ENCODE measurements around the gene SMIM41. TPM values are rescaled to one million over a fixed set of nuclear protein-coding genes. Genes with fewer than 3 reads are reported as not detected.

Gene SMIM41
- total RNA-seq, result not detected

DNA sequence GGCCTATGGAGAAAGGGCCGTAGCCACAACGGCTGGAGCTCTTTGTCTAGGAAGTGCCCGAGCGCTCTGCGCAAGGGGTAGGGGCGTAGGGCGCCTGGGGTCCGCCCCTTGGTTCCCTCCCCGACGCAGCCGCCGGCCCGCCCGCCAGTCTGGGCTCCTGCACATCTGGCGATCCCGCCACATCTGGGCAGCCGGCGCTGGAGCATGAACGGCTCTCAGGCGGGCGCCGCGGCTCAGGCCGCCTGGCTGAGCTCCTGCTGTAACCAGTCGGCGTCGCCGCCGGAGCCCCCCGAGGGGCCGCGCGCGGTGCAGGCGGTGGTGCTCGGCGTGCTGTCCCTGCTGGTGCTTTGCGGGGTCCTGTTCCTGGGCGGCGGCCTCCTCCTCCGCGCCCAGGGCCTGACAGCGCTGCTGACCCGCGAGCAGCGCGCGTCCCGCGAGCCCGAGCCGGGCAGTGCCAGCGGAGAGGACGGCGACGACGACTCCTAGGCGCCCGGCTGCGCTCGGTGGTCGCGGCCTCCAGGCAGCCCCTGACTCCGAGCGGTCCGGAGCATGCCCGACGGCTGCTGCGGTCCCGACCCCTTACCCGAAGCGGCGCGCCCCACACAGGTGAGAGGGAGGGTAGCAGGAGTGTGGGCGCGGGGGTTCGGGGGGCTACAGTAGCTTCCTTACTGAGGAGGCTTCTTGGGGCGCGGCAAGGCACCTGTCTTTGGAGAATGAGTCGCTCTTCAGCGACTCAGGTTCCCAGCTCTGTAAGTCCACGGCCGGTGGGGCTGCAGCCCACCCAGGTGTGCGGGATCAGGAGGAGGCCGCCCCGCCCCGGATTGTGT lies at the start of gene SMIM41:
TSS of gene SMIM41 (plus strand) at position 129 of the 827 bp plus-strand sequence. CDS start at position 205, 76 bp downstream.
- ChIA-PET CTCF (interaction anchor here (3.1 to 4.1 kb wide), 2 partner anchors 11 to 54 kb away, joined by 15 to 25 read pairs; partner anchors contain the start of gene ATG101), POLR2A (no interaction called here)
- H3K36me3 Mint-ChIP-seq (ENCODE audit: low read depth), result peaks cover 10% of the 10 kb centered on the region
- no peak for DNase-seq
- H3K27me3 Mint-ChIP-seq, result no peaks in the 10 kb centered on the region
- H3K27ac Mint-ChIP-seq, result peak within 1 kb of the TSS; percentile 14
- peaks cover 16% of the 10 kb centered on the region for H3K4me1 Mint-ChIP-seq
- no peaks in the 10 kb centered on the region for H3K9me3 Mint-ChIP-seq
- H3K4me3 Mint-ChIP-seq, result no peak within 1 kb of the TSS

DNA sequence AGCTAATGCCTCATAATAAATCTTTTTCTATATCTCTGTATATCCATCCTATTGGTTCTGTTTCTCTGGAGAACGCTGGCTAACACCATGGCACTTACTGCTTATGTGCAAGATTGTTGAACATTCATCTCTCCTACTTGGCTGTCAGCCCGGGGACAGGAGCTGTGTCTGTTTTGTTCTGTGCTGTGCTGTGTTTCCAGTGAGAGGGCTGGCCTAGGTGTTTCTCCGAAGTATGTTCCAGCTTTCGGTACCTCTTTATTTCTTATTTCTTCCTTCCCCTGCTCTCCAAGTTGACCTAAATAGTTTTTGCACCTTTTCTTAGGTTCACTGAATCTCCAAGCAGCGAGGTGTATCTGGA lies 47.1 kb upstream of the SMIM41 start:
- no peak for DNase-seq
- peak overlapping the region; percentile 48 for H3K4me3 Mint-ChIP-seq
- CTCF ChIA-PET, result interaction anchor here (0.6 to 12.4 kb wide), 13 partner anchors 8 to 293 kb away, joined by 3 to 206 read pairs (median 4); partner anchors contain the start of genes ATG101 and NR4A1
- POLR2A ChIA-PET, result interaction anchor here (0.7 kb wide), 1 partner anchor 20 kb away, joined by 3 read pairs; no protein-coding TSS in a partner anchor
- no peaks in the 10 kb centered on the region for H3K36me3 Mint-ChIP-seq (ENCODE audit: low read depth)
- no peaks in the 10 kb centered on the region for H3K9me3 Mint-ChIP-seq
- peaks cover 32% of the 10 kb centered on the region for H3K4me1 Mint-ChIP-seq
- H3K27ac Mint-ChIP-seq, result no peak overlapping the region
- H3K27me3 Mint-ChIP-seq, result peaks cover 29% of the 10 kb centered on the region

GRCh38 chr12:52032804-52033445 lies 46.6 kb upstream of the SMIM41 start:
- ChIA-PET POLR2A (interaction anchor here (0.7 kb wide), 1 partner anchor 21 kb away, joined by 3 read pairs; no protein-coding TSS in a partner anchor), CTCF (interaction anchor here (0.6 to 12.4 kb wide), 12 partner anchors 7 to 292 kb away, joined by 3 to 206 read pairs (median 4); partner anchors contain the start of genes ATG101 and NR4A1)
- peak; percentile 93 for DNase-seq
- peak overlapping the region; percentile 58 for H3K4me3 Mint-ChIP-seq
- peaks cover 32% of the 10 kb centered on the region for H3K4me1 Mint-ChIP-seq
- H3K27me3 Mint-ChIP-seq, result peaks cover 29% of the 10 kb centered on the region
- H3K9me3 Mint-ChIP-seq, result no peaks in the 10 kb centered on the region
- no peaks in the 10 kb centered on the region for H3K36me3 Mint-ChIP-seq (ENCODE audit: low read depth)
- peak overlapping the region; percentile 73 for H3K27ac Mint-ChIP-seq

GRCh38 chr12:52033446-52034140 lies 45.9 kb upstream of the SMIM41 start:
- H3K9me3 Mint-ChIP-seq, result no peaks in the 10 kb centered on the region
- ChIA-PET POLR2A (no interaction called here), CTCF (interaction anchor here (1.3 to 15.8 kb wide), 6 partner anchors 8 to 40 kb away, joined by 4 to 225 read pairs (median 18); partner anchors contain the start of gene ATG101)
- no peaks in the 10 kb centered on the region for H3K36me3 Mint-ChIP-seq (ENCODE audit: low read depth)
- peaks cover 36% of the 10 kb centered on the region for H3K4me1 Mint-ChIP-seq
- no peak for DNase-seq
- H3K4me3 Mint-ChIP-seq, result peak overlapping the region; percentile 58
- H3K27ac Mint-ChIP-seq, result peak overlapping the region; percentile 73
- H3K27me3 Mint-ChIP-seq, result peaks cover 29% of the 10 kb centered on the region

GRCh38 chr12:52035190-52035589 lies 44.3 kb upstream of the SMIM41 start:
- CTCF ChIA-PET, result interaction anchor here (1.2 to 15.8 kb wide), 3 partner anchors 9 to 36 kb away, joined by 3 to 225 read pairs (median 12); partner anchors contain the start of gene ATG101
- H3K27ac Mint-ChIP-seq, result no peak overlapping the region
- peaks cover 38% of the 10 kb centered on the region for H3K4me1 Mint-ChIP-seq
- DNase-seq, result no peak
- H3K4me3 Mint-ChIP-seq, result no peak overlapping the region
- no peaks in the 10 kb centered on the region for H3K9me3 Mint-ChIP-seq
- POLR2A ChIA-PET, result no interaction called here
- peaks cover 29% of the 10 kb centered on the region for H3K27me3 Mint-ChIP-seq
- H3K36me3 Mint-ChIP-seq (ENCODE audit: low read depth), result no peaks in the 10 kb centered on the region

- ChIA-PET CTCF (interaction anchor here (1.2 to 15.8 kb wide), 4 partner anchors 10 to 36 kb away, joined by 3 to 225 read pairs (median 8); partner anchors contain the start of gene ATG101), POLR2A (no interaction called here)
- H3K36me3 Mint-ChIP-seq (ENCODE audit: low read depth), result no peaks in the 10 kb centered on the region
- H3K27me3 Mint-ChIP-seq, result peaks cover 29% of the 10 kb centered on the region
- no peak for DNase-seq
- no peaks in the 10 kb centered on the region for H3K9me3 Mint-ChIP-seq
- H3K4me1 Mint-ChIP-seq, result peaks cover 38% of the 10 kb centered on the region
- H3K27ac Mint-ChIP-seq, result no peak overlapping the region
- H3K4me3 Mint-ChIP-seq, result peak overlapping the region; percentile 46
These were observed 43.6 kb upstream of the SMIM41 start for GRCh38 chr12:52035926-52036325.

- Mint-ChIP-seq H3K4me1 (peaks cover 42% of the 10 kb centered on the region), H3K4me3 (peak overlapping the region; percentile 46), H3K9me3 (no peaks in the 10 kb centered on the region), H3K27ac (no peak overlapping the region), H3K36me3 (ENCODE audit: low read depth) (no peaks in the 10 kb centered on the region), H3K27me3 (peaks cover 29% of the 10 kb centered on the region)
- peak; percentile 80 for DNase-seq
- ChIA-PET CTCF (interaction anchor here (1.6 to 15.8 kb wide), 3 partner anchors 11 to 33 kb away, joined by 4 to 225 read pairs (median 12); partner anchors contain the start of gene ATG101), POLR2A (no interaction called here)
These were observed 42.8 kb upstream of the SMIM41 start for GRCh38 chr12:52036587-52037171.

DNA sequence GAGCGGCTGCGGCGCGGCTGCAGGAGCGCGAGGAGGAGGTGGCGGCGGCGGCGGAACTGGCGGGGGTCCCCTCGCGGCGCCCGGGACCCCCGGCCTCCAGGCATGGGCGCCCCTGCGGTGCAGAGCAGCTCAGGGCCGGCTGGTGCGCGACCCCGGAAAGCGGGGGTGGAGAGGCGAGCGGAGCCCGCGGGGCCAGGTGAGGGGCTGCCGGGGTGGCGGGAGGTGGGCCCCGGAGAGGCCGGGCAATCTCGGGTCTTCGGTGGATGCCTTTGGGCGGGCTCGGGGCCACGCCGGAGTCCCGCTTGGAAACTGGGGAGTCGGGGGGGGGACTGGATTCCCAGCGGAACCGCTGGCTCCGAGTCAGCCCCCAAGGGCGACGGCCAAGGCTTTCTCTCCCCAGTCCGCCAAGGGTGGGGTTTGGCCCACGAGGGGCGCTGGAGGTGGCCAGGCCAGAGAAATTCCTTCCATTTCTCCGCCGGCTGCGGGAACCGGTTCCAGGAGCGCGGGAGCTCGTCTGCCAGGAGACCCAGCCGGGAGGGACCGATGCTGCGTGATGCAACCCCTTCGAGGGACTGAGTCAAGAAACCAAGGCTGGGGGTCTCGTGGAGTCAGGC lies 42.1 kb upstream of the SMIM41 start:
- Mint-ChIP-seq H3K27me3 (peaks cover 29% of the 10 kb centered on the region), H3K9me3 (no peaks in the 10 kb centered on the region), H3K4me1 (peaks cover 46% of the 10 kb centered on the region), H3K4me3 (peak overlapping the region; percentile 34), H3K36me3 (ENCODE audit: low read depth) (no peaks in the 10 kb centered on the region), H3K27ac (no peak overlapping the region)
- no peak for DNase-seq
- ChIA-PET POLR2A (no interaction called here), CTCF (interaction anchor here (1.5 to 15.8 kb wide), 4 partner anchors 12 to 32 kb away, joined by 3 to 225 read pairs (median 8); partner anchors contain the start of gene ATG101)

DNA sequence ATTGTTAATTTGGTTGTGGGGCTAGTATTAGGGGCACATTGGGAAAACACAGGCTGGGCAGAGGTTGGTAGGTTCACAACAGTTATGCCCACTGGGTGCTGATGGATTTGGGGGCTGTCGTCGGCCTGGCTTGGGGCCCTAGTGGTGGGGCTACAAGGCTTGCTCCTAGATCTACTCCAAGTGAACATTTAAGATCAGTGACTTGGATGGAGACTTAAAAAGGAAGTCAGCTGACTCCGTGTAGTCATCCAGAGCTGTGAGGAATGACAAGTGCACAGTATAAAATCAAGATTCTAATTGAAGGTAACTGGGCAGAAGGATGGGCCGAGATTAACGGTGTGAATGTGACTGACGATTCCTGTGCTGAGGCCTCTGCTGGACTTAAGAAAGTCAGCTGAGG lies 41.1 kb upstream of the SMIM41 start:
- Mint-ChIP-seq H3K4me3 (peak overlapping the region; percentile 34), H3K36me3 (ENCODE audit: low read depth) (no peaks in the 10 kb centered on the region), H3K4me1 (peaks cover 43% of the 10 kb centered on the region), H3K27ac (no peak overlapping the region), H3K9me3 (no peaks in the 10 kb centered on the region), H3K27me3 (peaks cover 25% of the 10 kb centered on the region)
- POLR2A ChIA-PET, result interaction anchor here (0.8 kb wide), 1 partner anchor 31 kb away, joined by 3 read pairs; the partner anchor contains the start of gene ATG101
- no peak for DNase-seq
- CTCF ChIA-PET, result interaction anchor here (0.8 to 15.8 kb wide), 5 partner anchors 9 to 44 kb away, joined by 3 to 225 read pairs (median 3); partner anchors contain the start of gene ATG101

DNA sequence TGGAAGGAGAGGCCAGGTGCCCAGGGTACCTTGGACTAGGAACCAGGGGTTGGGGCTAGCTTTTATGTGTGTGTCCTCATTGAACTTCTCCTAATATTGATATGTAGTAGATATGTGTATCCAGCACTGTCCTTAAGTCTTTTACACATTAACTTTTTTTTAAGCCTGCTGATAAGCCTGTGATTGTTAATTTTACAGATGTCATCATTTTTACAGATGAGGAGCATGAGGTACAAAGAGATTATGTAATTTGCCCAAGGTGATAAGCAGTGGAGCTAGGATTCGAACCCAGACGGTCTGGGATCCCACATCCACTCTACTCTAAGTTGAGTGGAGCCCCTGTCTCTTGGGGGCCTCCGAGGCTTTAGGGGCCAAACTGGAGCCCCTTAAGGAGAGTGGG lies 38.5 kb upstream of the SMIM41 start:
- peak overlapping the region; percentile 41 for H3K27ac Mint-ChIP-seq
- no peak for DNase-seq
- H3K9me3 Mint-ChIP-seq, result no peaks in the 10 kb centered on the region
- H3K4me1 Mint-ChIP-seq, result peaks cover 34% of the 10 kb centered on the region
- ChIA-PET CTCF (interaction anchor here (0.8 to 15.8 kb wide), 6 partner anchors 10 to 209 kb away, joined by 3 to 225 read pairs (median 6); partner anchors contain the start of genes NR4A1 and TAMALIN), POLR2A (no interaction called here)
- H3K36me3 Mint-ChIP-seq (ENCODE audit: low read depth), result no peaks in the 10 kb centered on the region
- H3K4me3 Mint-ChIP-seq, result no peak overlapping the region
- peaks cover 4% of the 10 kb centered on the region for H3K27me3 Mint-ChIP-seq

DNA sequence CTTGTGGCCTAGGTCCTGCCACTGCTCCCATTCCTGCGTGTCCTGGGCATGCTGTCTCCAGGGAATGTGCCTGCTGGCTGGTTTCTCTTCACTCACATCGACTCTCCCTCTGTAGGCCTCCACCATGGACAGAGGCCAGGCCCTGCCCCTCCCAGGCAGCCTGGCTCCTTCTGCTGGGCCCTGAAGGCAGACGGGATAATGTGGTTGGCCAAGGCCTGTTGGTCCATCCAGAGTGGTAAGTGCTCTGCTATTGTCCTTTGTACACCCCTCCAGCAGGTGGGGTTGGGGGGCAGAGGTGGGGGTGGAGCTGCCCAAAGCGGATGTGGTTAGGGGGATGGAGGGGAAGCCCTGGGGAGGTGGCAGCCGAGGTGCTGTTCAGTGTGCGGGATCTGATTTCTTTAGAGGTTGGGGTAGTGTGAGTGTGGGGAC lies 37.8 kb upstream of the SMIM41 start:
- Mint-ChIP-seq H3K4me3 (no peak overlapping the region), H3K4me1 (peaks cover 34% of the 10 kb centered on the region), H3K27ac (no peak overlapping the region), H3K27me3 (no peaks in the 10 kb centered on the region), H3K36me3 (ENCODE audit: low read depth) (no peaks in the 10 kb centered on the region), H3K9me3 (no peaks in the 10 kb centered on the region)
- peak; percentile 40 for DNase-seq
- ChIA-PET CTCF (interaction anchor here (1.1 to 15.8 kb wide), 5 partner anchors 10 to 210 kb away, joined by 3 to 225 read pairs (median 6); partner anchors contain the start of gene NR4A1), POLR2A (no interaction called here)

Measured in activated CD4-positive, alpha-beta T cell treated with anti-CD3 and anti-CD28 coated beads, Interleukin-2, amount 10 ng/mL, durations not matched to agents 7 days and 5 days (primary cell).